Glomerular endothelial cell (primary cell): ENCODE results near the gene RAB3B. TPM values are rescaled to one million over a fixed set of nuclear protein-coding genes. Genes with fewer than 3 reads are reported as not detected.

ENCODE experiments used
- DNase-seq: peaks from one replicate; pipeline ENCODE4 v3.0.0-alpha.2; 2011; ENCODE audit warnings: low read depth, low spot score; ENCODE audit errors: extremely low read depth
- total RNA-seq: library from RNA; depleted of rRNA; stranded (reverse); fragments of >200 nt; gene quantifications from 2 replicates; pipeline ENCODE4 v1.2.3, GENCODE V29; 2015

Gene RAB3B
- total RNA-seq, 1 donor from 2014 or later, result 10.2 TPM

- no peak for DNase-seq
Observed at GRCh38 chr1:51957618-51958017, 32.9 kb downstream of the RAB3B start.

- DNase-seq, result peak; percentile 34
Observed at GRCh38 chr1:51956528-51957509, 33.7 kb downstream of the RAB3B start.

- no peak for DNase-seq
Observed at GRCh38 chr1:51955797-51956527, 34.5 kb downstream of the RAB3B start.

- DNase-seq, result no peak
Observed at GRCh38 chr1:51954783-51955182, 35.7 kb downstream of the RAB3B start.

- DNase-seq, result no peak
Observed at GRCh38 chr1:51953079-51953478, 37.4 kb downstream of the RAB3B start.

GRCh38 chr1:51952638-51953037 lies 37.9 kb downstream of the RAB3B start:
- no peak for DNase-seq

GRCh38 chr1:51950701-51951100 lies 39.8 kb downstream of the RAB3B start:
- no peak for DNase-seq

- no peak for DNase-seq
Observed at GRCh38 chr1:51949014-51949702, 41.3 kb downstream of the RAB3B start.

GRCh38 chr1:51948491-51948915 lies 42.0 kb downstream of the RAB3B start:
- no peak for DNase-seq

GRCh38 chr1:51946300-51946699 lies 44.2 kb downstream of the RAB3B start:
- DNase-seq, result no peak

- DNase-seq, result peak; percentile 68
Observed at GRCh38 chr1:51945591-51945990, 44.9 kb downstream of the RAB3B start.

- DNase-seq, result no peak
Observed at GRCh38 chr1:51942281-51942680, 48.2 kb downstream of the RAB3B start.

- DNase-seq, result no peak
Observed at GRCh38 chr1:51941528-51941927, 49.0 kb downstream of the RAB3B start.

GRCh38 chr1:51937112-51937511 lies 53.4 kb downstream of the RAB3B start:
- DNase-seq, result no peak

GRCh38 chr1:51936531-51936930 lies 54.0 kb downstream of the RAB3B start:
- DNase-seq, result no peak

GRCh38 chr1:51933344-51933743 lies 57.2 kb downstream of the RAB3B start:
- DNase-seq, result no peak

- no peak for DNase-seq
Observed at GRCh38 chr1:51930329-51930728, 60.2 kb downstream of the RAB3B start.

GRCh38 chr1:51928896-51929295 lies 61.6 kb downstream of the RAB3B start:
- no peak for DNase-seq

GRCh38 chr1:51927029-51927428 lies 63.5 kb downstream of the RAB3B start:
- no peak for DNase-seq

GRCh38 chr1:51926171-51926812 lies 64.2 kb downstream of the RAB3B start:
- no peak for DNase-seq

- DNase-seq, result no peak
Observed at GRCh38 chr1:51924455-51924854, 66.0 kb downstream of the RAB3B start.
